Measurements from ENCODE around the gene AMN. TPM values are rescaled to one million over a fixed set of nuclear protein-coding genes. Genes with fewer than 3 reads are reported as not detected.

AMN gene
- total and polyA plus RNA-seq, 2 experiments from 2014 or later = not detected

GRCh38 chr14:102979406-102979805 lies 56.9 kb downstream of the AMN start:
- in situ Hi-C loops (cut with MboI) = no loop called here
- DNase-seq = no peak
- Histone ChIP-seq H3K79me2 (ENCODE audit: insufficient read depth) (peaks cover 74% of the 10 kb centered on the region), H3K4me1 (ENCODE audit: insufficient read depth) (no peaks in the 10 kb centered on the region), H3K9me3 (ENCODE audit: low read depth) (no peaks in the 10 kb centered on the region), H3K9me2 (ENCODE audit: insufficient read depth) (no peaks in the 10 kb centered on the region), H3K9ac (no peak overlapping the region), H3K27me3 (replicated peaks; ENCODE audit: insufficient read depth) (no peaks in the 10 kb centered on the region), H3K36me3 (ENCODE audit: low read depth) (peaks cover 69% of the 10 kb centered on the region), H3K4me3 (no peak overlapping the region), H3F3A (ENCODE audit: insufficient read depth) (peaks cover 14% of the 10 kb centered on the region), H2AFZ (no peak overlapping the region), H3K4me2 (ENCODE audit: unreplicated experiment) (no peak overlapping the region), H3K27ac (no peak overlapping the region), H4K20me1 (ENCODE audit: insufficient read depth) (no peaks in the 10 kb centered on the region)
- 93 to 97% methylated on average over 9 of the region's 9 CpGs for WGBS, 2 experiments (ENCODE audit: low coverage in 1 of 2, low lambda C conversion rate in 2 of 2, missing lambda C conversion rate in 2 of 2)
- TF ChIP-seq EZH2 (IDR thresholded peaks at IDR 0.05; ENCODE audit: insufficient read depth, poor library complexity, severe bottlenecking) = no peak
- no peak for TF ChIP-seq EZH2phosphoT487 (IDR thresholded peaks at IDR 0.05; ENCODE audit: insufficient read depth, low read depth)

GRCh38 chr14:102980409-102980810 lies 57.9 kb downstream of the AMN start:
- peaks cover 14% of the 10 kb centered on the region for H3F3A ChIP-seq (ENCODE audit: insufficient read depth)
- H3K36me3 ChIP-seq (ENCODE audit: low read depth) = peaks cover 62% of the 10 kb centered on the region
- H3K4me1 ChIP-seq (ENCODE audit: insufficient read depth) = no peaks in the 10 kb centered on the region
- peak; percentile 54 for DNase-seq
- H3K27ac ChIP-seq = peak overlapping the region; percentile 42
- no peaks in the 10 kb centered on the region for H4K20me1 ChIP-seq (ENCODE audit: insufficient read depth)
- no peak overlapping the region for H3K4me2 ChIP-seq (ENCODE audit: unreplicated experiment)
- H3K27me3 ChIP-seq (replicated peaks; ENCODE audit: insufficient read depth) = no peaks in the 10 kb centered on the region
- no peak overlapping the region for H3K9ac ChIP-seq
- TF ChIP-seq EZH2 (IDR thresholded peaks at IDR 0.05; ENCODE audit: insufficient read depth, poor library complexity, severe bottlenecking) (no peak), EZH2phosphoT487 (IDR thresholded peaks at IDR 0.05; ENCODE audit: insufficient read depth, low read depth) (no peak)
- H3K9me3 ChIP-seq (ENCODE audit: low read depth) = no peaks in the 10 kb centered on the region
- no peak overlapping the region for H3K4me3 ChIP-seq
- no peak overlapping the region for H2AFZ ChIP-seq
- peaks cover 78% of the 10 kb centered on the region for H3K79me2 ChIP-seq (ENCODE audit: insufficient read depth)
- no peaks in the 10 kb centered on the region for H3K9me2 ChIP-seq (ENCODE audit: insufficient read depth)
- in situ Hi-C loops (cut with MboI) = no loop called here
- WGBS, 2 experiments (ENCODE audit: low coverage in 1 of 2, low lambda C conversion rate in 2 of 2, missing lambda C conversion rate in 2 of 2) = 51 to 57% methylated on average over 8 of the region's 8 CpGs

Other genes starting within 250 kb of the AMN start
- 17.9 and 18.6 TPM in 2 replicates for gene TRAF3, start 145.2 kb upstream of the AMN start, total RNA-seq (2014; rRNA removed; shearing (Covaris generic))
- 7.8 and 7.9 TPM in 2 replicates for gene TRAF3, start 145.2 kb upstream of the AMN start, polyA plus RNA-seq (2016; fragmentation: Nextera tagmentation; extraction: Ambion mirVana)
- 94.5 and 106 TPM in 2 replicates for gene CDC42BPB, start 134.9 kb downstream of the AMN start, total RNA-seq (2014; rRNA removed; shearing (Covaris generic))
- 10.3 and 13.0 TPM in 2 replicates for gene CDC42BPB, start 134.9 kb downstream of the AMN start, polyA plus RNA-seq (2016; fragmentation: Nextera tagmentation; extraction: Ambion mirVana)
- not detected in 2 replicates for gene LBHD2, start 161.5 kb downstream of the AMN start, total RNA-seq (2014; rRNA removed; shearing (Covaris generic))
- not detected in 2 replicates for gene LBHD2, start 161.5 kb downstream of the AMN start, polyA plus RNA-seq (2016; fragmentation: Nextera tagmentation; extraction: Ambion mirVana)
- not detected in 2 replicates for gene EXOC3L4, start 172.1 kb downstream of the AMN start, total RNA-seq (2014; rRNA removed; shearing (Covaris generic))
- gene EXOC3L4, start 172.1 kb downstream of the AMN start, polyA plus RNA-seq (2016; fragmentation: Nextera tagmentation; extraction: Ambion mirVana) = not detected in 2 replicates
- 45.0 and 51.8 TPM in 2 replicates for gene TNFAIP2, start 200.8 kb downstream of the AMN start, total RNA-seq (2014; rRNA removed; shearing (Covaris generic))
- 9.2 and 9.6 TPM in 2 replicates for gene TNFAIP2, start 200.8 kb downstream of the AMN start, polyA plus RNA-seq (2016; fragmentation: Nextera tagmentation; extraction: Ambion mirVana)